Measurements from ENCODE around the gene MSX1.

DNA sequence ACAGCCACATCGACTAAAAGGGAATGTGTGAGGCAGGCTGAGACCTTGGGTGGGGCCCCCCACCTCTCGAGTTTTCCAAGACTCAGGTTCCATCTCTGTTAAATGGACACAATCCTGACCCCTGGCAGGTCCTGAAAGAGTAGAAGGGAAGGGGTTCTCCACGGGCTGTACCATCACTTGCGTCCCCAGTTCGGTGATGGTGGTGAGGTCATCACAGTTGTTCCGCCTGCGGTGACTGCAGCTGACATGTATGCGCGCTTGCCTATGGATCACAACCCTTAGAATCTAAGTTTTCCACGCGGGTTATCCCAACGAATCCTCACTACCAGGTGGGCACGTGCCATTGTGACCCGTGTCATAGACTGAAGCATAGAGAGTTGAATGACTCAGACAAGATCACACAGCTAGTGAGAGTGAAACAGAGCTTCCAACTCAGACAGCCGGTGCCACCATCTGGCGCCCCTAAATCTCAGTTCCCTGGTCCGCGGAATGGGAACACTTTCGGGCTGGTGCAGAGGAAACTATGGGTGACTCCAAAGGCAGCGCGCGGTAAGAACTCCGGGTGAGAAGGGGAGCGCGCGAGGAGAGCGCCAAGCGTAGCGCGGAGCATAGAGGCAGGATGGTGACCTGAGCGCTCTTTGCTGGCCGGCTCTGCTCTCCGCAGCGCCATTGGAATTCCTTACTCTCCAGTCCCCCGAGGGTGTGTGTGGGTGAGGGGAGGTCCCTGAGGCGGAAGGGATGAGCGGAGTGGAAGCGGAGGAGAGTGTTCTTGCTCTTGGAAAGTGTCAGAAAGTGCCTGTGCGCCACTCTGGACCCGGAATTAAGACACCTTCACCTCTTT is 10.5 kb downstream of the MSX1 start:
- TF ChIP-seq CTCF (IDR thresholded peaks at IDR 0.05 in 4 of 5, conservative IDR thresholded peaks at IDR 0.05 in 1 of 5) (no peak), POLR2A (IDR thresholded peaks at IDR 0.05) (no peak)
